HG03354 (cell line): ENCODE results near the gene SDK2.

ENCODE experiments used
- ATAC-seq: cut with Tn5 transposase; IDR thresholded peaks from one replicate; pipeline ENCODE4 v1.9.1; 2021; ENCODE audit warnings: mild to moderate bottlenecking; ENCODE audit not compliant: unreplicated experiment, poor library complexity, severe bottlenecking

Gene SDK2

DNA sequence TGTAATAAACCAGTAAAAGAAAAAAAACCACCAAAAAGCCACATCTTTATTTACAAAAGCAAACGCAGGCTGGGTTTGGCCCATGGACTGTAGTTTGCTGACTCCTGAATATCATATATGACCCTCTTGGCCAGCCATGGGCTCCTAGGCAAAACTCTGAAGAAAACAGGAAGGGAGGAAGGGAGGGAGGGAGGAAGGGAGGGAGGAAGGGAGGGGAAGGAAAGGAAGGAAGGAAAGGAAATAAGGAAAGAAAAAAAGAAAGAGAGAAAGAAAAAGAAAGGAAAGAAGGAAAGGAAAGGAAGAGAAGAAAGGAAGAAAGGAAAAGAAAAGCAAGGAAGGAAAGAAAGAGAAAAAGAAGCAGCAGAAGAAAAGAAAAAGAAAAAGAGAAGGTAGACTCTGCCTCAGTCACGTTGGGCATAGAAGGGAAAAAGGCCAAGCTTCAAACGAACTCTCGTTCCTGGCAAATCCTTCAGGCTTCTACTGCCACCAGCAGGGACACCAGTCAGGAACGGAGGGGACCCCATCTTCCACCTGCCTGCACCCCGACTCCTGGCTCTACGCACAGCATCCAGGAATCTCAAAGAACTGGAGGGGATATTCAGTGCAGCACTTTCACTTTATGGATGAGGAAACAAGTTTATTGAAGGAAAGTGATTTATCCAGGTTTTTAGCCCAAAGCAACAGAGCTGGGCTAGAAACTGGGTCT, 354.5 kb downstream of the SDK2 start:
- ATAC-seq, result no peak

GRCh38 chr17:73288534-73289302, 355.5 kb downstream of the SDK2 start:
- no peak for ATAC-seq

- no peak for ATAC-seq
Observed at GRCh38 chr17:73286863-73287296, 357.4 kb downstream of the SDK2 start.

DNA sequence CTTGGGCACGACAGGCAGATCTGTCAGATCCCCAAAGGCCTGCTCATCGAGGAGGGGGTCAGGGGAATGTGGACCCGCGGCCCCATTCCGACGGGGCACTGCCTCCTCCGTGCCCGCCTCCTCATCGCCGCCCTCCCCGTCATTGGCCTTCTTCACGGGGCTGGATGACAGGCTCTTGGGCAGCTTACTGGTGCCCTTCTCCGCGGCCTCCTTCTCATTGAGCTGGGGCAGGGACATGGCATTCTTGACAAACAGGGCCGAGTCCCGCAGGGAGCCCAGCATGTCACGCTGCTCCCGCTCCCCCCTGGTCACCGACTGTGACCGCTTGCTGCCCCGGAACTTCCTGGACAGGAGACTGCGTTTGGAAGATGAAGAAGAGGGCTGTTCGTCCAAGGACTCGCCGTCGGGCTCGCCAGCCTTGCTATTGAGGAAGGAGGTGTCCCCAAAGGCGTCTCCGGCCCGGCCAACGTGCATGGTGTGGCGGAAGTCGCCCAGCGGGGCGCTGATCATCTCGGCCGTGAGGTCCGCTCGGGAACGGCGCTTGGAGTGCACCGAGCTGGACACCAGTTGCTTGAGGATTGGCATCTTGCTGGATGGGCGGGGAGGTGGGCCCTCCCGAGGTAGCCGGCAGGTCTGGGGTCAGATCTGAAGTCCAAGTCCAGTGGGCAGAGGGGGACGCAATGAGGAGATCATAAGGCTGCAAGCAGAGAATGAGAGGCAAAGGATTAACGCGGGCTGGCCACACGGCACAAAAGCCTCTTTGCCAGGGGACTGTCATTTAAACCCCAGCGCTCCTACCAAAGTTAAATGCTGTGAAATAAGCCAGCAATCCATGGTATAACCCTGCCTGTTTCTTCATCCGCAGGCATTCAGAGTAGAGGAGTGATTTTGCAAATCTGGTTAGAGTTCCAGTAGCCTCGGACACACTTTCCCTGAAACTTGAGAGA, 358.1 kb downstream of the SDK2 start:
- ATAC-seq, result no peak

DNA sequence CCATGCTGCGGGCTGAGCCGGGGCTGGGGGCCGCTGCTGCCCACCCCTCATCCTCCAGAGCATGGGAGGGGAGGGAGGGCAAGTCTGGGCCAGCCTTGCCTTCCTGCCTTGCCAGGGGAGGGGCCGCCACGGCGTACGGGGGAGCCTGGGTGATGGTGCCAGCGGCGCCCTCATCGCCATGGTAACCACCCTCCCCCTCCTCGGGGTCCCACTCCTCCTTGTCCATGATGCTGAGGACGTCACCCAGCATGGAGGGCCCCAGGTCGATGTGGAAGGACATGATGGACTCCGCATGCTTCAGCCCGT, 358.7 kb downstream of the SDK2 start:
- ATAC-seq, result no peak

- no peak for ATAC-seq
Observed at GRCh38 chr17:73284906-73285602, 359.2 kb downstream of the SDK2 start.
